ENCODE results near the gene SERGEF. TPM values are rescaled to one million over a fixed set of nuclear protein-coding genes. Genes with fewer than 3 reads are reported as not detected.
A peak's percentile ranks its signal among the peaks of the same experiment; 100 is the strongest.

SERGEF gene
- total RNA-seq, 1 donor from 2014 or later, result 20.5 TPM

DNA sequence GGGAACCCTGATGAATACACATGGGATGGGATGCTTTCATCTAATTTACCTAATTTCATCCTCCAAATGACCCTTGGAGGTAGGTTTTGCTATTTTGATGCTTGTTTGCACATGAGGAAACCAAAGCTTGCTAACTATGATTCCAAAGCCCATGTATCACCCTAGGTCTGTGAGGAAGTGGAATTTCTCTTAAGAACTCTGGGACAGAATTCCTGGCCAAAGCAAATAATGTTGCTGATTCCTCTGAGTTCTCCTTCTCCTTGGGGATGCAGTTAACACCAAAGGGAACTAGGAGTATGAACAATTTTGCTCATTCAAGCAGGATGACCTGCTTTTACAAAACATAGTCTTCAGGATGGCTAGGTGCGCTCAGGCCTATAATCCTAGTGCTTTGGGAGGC is 198.3 kb downstream of the SERGEF start:
- DNase-seq (ENCODE audit: low spot score), result no peak

DNA sequence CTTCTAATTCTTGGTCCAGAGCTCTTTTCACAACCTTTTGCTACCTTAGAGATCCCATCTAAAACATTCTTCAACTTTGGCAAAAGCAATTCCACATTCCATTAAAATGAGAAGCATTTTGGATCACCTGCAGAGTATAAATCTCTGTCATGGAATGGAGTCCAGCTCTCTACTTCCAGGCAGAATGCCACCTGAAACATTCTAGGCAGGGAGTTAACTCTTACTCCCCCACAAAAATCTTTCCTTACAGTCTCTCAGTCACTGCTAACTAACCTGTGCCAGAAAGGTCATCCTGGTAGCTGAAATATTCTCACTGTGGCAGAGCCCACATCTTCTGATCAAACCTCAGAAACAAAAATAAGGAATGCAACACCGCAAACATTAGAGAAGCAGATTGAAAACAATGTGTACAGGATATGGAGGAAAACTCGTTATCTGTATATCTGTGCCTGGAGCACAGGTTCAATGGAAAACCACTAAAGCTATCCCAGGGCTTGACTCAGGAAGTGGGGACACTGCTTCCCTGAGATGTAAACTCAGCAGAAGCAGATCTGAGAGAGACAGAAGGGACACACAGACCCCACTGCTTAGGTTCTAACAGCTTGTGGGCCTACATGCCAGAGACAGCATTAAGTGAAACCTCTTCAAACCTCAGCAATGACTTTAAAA is 199.3 kb downstream of the SERGEF start:
- DNase-seq (ENCODE audit: low spot score), result no peak

DNA sequence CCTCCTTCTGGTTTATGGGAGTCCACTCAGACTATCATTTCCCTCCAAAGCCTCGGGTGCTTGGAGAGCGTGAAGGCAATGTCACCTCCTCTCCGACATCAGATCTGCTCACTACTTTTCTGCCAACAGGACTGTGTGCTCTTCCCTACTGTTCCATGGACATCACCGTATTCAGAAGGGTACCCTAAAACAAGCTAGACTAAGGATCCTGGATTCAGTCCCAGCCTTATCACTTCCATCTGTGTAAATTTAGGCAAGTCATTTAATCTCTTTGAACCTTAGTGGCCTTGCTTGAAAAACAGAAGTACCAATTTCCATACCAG is 200.0 kb downstream of the SERGEF start:
- no peak for DNase-seq (ENCODE audit: low spot score)

DNA sequence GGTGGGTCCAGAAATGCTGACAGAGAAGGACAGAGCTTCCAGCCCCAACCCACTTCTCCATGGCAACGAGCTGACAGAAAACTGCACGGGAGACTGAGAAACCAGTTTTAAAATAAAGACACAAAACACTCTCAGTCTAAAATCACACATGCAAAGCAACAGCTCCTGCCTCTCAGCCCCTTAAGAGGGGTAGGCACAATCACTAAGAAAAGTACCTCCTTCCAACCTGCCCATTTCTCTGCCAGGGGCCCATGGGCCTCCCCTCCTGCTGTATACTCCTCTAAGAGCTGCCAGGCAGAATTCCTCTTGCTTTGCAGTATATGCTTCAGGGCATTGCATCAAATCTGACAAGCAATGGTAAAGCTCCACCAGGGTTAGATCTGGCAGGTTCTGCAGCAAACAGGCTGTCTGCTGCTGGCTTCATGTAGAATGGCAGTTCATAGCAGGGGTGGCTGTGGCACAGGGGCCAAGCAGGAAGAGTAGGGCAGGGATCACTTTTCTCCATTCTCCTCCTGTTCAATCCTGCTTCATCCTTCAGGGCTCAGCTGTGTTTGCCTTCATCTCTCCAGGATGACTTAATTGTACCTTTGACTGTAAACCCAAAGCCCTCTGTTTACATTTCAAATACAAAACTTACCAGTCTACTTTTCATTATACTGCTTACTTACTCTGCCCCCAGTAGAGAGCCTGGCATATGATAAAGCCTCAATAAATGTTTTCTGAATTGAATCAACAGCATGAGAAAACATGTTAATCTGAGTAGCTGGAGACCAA is 200.6 kb downstream of the SERGEF start:
- peak; percentile 51 for DNase-seq (ENCODE audit: low spot score)

DNA sequence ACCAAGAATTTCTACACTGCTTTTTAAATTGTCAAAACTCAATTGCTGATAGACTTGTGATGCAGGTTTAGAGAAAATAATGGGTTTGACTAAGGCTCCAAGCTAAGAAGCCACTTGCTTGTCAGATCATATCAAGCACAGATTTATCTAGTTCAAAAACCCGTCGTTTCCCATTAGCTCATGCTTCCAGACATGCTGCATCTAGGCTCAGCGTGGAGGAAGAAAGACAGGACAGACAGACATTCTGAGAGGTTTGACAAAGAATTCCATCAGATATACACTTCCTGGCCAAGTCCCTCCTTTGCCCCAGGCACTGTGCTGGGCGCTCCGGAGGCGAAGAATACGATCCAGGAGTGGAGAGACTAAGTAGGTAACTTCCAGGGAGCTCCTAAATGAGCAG is 201.5 kb downstream of the SERGEF start:
- peak; percentile 30 for DNase-seq (ENCODE audit: low spot score)

DNA sequence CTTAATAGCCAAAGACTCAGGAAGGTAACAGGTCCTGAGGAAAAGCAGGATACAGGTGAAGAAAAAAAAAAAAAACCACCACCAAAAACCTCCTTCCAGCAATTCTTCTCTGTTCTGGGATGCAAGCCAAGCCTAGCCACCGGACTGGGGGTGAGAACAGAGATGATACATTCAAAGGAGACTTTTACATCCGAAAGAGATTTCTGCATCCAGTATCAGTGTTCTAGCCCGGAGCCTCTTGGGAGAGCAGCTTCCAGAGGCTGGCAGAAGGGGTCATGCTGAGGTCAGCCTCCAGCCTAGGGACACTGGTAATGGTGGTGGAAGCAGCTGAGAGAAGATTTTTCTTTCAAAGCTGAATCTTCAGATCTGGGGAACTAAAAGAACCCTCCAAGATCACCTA is 202.1 kb downstream of the SERGEF start:
- peak; percentile 19 for DNase-seq (ENCODE audit: low spot score)

DNA sequence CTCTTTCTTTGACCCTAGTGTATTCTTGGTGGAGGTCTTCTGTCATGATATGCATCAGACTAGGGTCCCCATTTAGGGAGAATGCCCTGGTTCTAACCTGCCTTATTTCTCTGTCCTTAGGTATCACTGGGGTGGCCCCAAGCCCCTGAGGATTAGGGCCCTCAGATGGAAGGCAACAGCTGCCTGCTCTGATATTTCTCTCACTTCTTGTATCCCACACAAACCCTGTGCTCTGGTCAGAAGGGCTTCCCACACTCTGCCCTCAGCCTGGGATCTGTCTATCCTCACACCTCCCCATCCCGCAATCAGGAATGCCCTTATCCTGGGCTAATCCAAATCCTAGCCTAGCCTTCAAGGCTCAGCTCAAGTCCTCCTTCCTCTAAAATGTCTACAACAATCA is 202.8 kb downstream of the SERGEF start:
- no peak for DNase-seq (ENCODE audit: low spot score)

DNA sequence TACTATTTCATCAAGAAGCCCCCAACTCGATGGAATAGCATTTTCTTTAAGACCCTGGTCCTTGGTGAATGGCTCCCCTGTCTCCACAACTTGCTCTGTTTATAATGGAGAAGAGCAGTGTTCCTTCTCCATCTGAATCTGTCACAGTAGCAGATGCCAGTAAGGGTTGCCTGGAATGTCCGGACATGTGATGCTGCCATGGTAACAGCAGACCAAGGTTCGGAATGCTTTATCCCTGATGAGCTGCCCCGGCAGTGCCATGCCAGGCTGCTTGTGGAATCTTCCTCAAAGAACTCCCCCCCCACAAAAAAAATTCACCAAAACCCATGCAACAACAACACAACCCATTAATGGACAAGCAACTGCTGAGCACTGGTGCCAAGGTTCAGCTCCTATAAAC is 205.8 kb downstream of the SERGEF start:
- no peak for DNase-seq (ENCODE audit: low spot score)

DNA sequence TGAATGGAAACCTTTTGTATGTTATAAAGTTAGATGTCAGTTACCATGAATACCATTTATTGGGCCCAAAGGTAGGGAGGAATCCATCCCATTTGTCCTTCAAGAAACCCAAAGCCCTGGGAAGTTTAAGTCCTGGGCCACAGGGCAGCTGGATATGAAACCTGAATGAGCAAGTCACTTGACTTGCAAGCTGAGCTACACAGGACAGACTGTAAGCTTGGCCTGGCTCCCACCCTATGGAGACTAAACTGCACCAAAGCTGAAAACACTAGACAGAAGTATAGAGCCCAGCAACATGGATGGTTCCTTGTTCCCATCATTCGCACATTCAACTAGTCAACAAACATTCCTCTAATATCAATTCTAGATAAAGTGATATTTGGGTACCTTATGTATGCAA is 207.0 kb downstream of the SERGEF start:
- no peak for DNase-seq (ENCODE audit: low spot score)

DNA sequence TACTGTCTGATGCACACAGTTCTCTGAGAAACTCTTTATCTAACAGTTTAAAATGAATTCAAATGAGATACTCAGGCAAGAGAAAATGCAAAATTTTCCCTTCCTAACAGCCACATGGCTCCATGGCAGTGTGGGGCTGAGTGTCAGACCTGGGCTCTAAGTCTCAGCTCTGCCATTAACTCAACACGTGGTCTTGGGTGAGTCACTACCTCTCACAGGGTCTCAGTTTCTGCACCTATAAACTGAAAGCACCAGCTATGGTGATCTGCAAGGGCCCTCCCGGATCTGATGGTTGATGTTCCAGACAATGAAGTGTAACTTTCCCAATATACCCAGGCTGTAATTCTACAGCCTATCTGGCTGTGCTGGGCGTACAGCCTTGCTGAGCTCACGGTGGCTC is 207.8 kb downstream of the SERGEF start:
- DNase-seq (ENCODE audit: low spot score), result no peak

DNA sequence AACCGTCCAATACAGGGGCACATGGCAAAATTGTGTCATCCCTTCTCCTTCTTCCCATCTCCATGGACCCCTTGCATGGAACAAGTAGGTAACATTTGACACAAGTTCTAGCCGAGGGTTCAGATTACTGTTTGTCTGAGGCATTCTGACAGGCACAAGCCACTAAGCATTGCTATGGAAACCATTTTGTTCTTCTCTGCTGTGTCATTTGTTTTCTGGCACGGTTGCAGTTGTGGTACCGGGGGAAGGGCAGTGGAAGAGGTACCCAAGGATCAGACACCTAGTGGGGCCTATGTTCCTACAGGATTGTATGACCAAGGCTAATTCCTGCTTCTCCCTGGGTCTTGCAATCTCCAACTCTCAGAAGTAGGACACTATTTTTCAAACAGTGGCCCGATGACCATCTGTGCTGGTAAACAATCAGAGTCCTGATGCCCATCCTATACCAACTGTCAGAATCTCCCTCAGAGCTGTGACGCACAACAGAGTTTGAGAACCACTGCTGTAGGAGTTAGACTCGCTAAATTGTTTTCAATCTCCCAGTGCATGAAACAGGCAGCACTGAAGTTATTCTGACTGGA is 209.0 kb downstream of the SERGEF start:
- DNase-seq (ENCODE audit: low spot score), result no peak

DNA sequence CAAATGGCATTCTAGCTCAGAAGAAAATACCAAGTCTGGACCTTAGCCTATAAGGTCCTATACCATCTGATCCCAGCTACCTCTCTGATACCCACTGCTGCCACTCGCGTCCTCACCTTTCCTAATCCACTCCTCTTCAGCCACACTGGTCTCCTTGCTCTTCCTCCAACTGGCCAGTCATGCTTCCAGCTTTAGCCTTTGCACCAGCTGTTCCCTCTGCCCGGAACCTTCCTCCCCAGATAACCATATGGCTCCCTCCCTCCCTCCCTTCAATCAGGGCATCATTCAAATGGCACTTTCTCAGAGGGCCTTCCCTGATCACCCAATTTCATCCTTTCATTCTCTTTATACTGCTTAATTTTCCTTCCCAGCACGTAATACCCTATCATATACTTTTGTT is 210.4 kb downstream of the SERGEF start:
- DNase-seq (ENCODE audit: low spot score), result no peak

DNA sequence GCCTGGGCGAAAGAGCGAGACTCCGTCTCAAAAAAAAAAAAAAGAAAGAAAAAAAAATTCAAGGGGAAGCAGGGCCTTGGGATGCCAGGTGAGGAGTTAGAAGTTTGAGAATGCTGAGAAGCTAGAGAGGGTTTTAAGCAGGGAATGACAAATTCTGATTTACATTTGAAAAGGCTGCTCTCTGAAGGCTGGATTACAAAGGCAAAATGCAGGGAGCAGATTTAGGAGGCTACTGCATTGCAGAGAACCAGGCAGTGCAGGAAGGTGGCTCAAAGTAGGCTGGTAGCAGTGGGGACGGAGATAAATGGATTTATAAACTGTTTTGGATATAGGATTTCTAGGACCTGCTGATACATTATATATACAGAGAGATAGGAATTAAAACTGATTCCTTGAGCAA is 211.7 kb downstream of the SERGEF start:
- DNase-seq (ENCODE audit: low spot score), result no peak

DNA sequence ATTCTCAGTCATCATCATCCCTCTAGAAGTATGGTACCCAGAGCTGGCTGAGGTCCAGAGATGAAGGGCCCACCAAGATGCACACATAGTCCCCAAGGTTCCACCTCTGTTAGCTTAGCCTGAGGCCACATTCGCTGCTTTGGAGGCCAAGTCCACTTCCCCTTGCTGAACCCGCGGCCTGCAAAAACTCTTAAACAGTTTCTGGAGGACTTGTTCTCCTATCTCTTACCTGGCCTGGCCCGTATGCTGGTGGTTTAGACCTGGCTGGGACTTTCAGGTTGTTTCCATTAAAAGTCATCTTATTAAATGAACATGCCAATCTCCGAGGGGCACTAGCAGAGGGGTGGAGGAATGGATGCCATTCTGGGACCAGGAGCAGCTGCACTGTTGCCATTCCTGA is 213.7 kb downstream of the SERGEF start:
- DNase-seq (ENCODE audit: low spot score), result no peak

DNA sequence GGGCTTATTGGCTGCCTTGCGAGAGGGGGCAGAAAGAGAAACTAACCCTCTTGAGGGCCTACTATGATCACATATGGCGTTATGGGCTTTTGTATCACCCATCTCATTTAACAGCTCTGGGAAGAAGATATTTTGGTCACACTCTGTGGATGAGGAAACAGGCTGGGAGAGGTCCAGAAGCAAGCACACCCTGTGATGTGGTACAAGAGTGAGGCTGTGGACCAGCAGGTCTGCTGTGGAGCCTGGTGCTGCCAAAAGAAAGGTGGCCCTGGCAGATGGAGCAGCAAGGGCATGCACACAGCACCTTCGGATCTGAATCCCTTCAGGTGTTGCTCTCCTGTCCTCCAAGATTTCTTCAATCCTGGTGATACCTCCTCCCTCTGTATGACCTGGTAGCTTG is 214.1 kb downstream of the SERGEF start:
- DNase-seq (ENCODE audit: low spot score), result no peak

DNA sequence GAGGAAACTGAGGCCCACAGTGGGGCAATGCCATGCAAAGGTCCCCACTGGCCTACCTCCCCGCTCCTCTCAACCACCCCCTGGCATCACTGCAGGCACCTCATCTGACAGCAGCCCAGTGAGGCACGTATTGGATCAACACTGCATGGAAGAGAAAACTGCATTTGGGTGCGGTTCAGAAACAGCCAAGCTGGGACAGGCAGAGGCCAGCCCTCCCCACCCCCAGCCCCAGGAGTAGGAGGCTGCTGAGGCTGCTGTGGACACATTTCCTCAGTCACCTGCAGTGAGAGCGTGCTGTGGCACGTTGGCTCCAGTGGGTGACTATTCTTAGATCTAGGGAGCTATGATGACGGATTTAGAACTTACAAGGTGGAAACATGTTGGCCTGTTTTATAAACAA is 214.6 kb downstream of the SERGEF start:
- DNase-seq (ENCODE audit: low spot score), result peak; percentile 49

DNA sequence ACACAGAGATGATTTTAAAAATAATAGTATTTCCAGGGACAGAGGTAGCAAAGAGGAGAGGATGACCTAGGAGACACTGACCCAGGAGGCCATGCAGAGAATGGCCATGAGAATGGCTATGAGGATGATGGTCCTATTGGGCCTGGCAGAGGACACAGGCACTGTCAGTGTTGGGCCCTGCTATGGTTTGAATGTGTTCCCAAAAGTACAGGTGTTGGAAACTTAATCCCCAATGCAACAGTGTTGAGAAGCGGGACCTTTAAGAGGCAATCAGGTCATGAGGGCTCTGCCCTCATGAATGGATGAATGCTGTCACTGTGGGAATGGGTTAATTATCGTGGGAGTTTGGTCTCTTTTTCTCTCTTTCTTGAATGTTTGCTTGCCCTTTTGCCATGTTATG is 216.7 kb downstream of the SERGEF start:
- no peak for DNase-seq (ENCODE audit: low spot score)

DNA sequence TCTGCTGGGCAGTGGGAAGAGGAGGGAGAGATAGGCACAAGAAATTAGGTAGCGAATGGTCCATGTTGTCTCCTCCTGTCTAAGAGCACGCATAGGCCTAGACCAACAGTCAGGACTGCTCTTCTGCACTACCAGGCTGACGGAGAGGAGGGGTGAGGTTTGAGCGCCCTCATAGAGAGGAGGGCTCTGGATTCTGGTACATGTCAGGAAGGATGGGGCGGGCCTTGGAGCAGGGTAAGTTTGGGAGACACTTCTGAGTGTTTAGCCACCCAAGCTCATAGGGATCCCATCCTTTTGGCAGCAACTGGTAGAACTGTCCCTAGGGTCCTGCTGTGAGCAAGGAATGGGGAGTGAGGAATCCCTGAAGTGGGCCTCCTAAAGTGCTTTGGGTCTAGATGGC is 217.9 kb downstream of the SERGEF start:
- DNase-seq (ENCODE audit: low spot score), result no peak

DNA sequence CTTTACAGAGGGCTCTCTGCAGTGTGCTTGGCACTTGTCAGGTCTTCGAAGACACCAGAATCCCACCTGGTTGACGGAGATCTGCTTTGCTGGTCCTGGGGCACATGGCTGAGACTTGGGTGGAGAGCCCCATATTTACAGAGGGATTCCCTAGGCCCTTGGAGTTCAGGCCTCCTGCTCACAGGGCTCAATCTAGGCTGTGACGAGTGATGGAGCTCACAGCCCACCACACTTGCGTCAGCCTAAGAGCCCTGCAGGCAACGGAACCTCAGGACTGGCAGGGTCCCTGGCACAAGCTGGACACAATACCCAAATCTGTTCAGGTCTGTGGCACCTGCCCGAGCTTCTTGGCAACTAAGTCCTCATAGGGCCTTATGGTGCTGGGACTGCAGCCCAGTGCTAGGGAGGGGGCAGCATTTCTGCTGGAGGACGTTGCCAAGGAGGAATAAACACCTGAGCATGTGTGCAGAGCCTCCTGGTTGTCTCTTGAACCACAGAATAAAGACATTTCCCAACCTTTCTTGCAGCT is 219.1 kb downstream of the SERGEF start:
- DNase-seq (ENCODE audit: low spot score), result no peak

DNA sequence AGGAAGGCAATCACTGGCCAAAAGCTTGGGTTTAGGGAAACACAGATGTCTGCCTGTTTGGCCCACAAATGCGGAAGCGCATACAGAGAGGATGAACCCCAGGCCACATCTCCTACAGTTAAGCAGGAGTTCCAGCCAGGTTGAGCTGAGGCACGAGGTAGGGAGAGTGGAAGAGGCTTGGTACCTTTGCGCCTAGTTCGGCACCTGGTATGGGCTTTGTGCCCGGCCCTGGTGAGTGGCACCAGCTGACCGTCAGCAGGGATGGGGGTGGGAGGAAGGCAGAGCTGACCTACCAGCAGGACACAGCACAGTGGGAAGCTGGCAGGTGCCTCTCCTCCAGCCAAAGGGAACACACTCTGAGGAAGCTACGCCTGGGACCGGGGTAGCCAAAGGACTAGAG is 220.7 kb downstream of the SERGEF start:
- no peak for DNase-seq (ENCODE audit: low spot score)

DNA sequence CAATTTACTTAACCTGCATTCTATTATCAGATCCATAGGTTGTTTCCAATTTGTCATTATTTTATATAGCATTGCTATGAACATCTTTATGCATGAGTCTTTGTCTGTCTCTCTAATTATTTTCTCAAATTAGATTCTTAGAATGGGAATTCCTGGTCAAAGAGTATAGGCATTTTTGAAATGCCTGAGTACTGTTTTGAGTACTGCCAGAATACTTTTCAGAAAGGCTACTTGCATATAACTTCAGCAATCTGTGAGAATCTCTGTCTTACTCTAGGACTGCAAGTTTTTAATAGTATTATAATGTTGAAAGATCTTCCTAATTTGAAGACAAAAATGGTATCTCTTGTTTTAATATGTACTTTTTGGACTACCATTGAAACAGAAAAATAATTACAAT is 221.7 kb downstream of the SERGEF start:
- no peak for DNase-seq (ENCODE audit: low spot score)

DNA sequence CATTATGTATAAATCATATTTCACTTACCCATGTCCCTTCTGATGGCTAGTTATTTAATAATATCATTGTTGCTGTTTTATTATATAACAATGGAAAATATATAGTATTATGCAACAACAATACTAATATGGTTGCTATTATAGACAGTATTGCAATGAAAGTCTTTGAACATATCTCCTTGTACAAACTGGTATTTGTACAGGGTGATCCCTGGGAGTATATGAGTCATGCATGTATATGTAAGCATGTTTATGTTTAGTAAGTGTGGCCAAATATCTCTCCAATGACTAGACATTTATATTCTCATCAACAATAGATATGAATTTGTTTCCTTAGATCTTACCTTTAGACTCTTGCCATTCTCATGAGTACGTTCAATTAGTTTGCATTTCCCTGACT is 222.4 kb downstream of the SERGEF start:
- no peak for DNase-seq (ENCODE audit: low spot score)

DNA sequence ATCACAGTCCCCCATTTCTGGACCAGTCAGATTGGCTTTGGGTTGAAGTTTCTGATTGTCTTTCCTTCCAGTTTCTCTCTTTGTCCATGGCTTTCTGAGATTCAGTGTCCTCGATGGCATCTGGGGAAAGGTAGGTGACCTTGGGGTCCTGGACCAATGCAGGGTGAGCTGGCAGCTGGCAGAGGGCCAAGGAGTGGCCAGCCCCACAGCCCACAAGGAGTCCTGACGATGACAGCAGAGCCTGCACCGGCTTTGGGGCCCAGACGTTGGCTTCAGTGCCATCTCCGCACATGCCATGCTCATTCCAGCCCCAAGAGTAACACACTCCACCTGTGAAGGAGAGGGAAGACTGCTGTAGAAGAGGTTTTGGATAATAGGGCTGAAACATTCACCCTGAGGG is 224.8 kb downstream of the SERGEF start:
- no peak for DNase-seq (ENCODE audit: low spot score)

All from umbilical cord (tissue), 2 donors.